PC-3 (cell line): ENCODE results near the gene SLC9A9. TPM values are rescaled to one million over a fixed set of nuclear protein-coding genes. Genes with fewer than 3 reads are reported as not detected.

Experiments used
- ATAC-seq: fragments of 200-7000 bp; cut with Tn5 transposase; 2 replicates; pipeline ENCODE4 v1.9.1; 2020; ENCODE audit warnings: mild to moderate bottlenecking, moderate library complexity
- BruUV-seq: library from RNA; stranded (reverse); fragments of 400-500 nt; replicated peaks from 2 replicates; lab custom pipeline; 2021; lab: Mats Ljungman, UMichigan
- CTCF ChIA-PET: fragments of 300-600 bp; sonication (Branson Sonifier 250); formaldehyde crosslinking; loops from one replicate; lab custom pipeline; 2022; ENCODE audit warnings: antibody characterized with exemption; lab: Charles Lee
- POLR2A ChIA-PET: fragments of 300-600 bp; sonication (Branson Sonifier 250); formaldehyde crosslinking; loops from one replicate; lab custom pipeline; 2022; ENCODE audit warnings: antibody characterized with exemption; ENCODE audit not compliant: unreplicated experiment; lab: Charles Lee
- DNase-seq: peaks from one replicate; pipeline ENCODE4 v3.0.0-alpha.2; 2015
- H2AFZ ChIP-seq: fragments of 300-600 bp; sonication (generic); 2 replicates; pipeline ENCODE4 v1.6.0; 2016; ENCODE audit warnings: antibody characterized with exemption, low read length
- H3F3A ChIP-seq: fragments of 300-600 bp; sonication (generic); one replicate; pipeline ENCODE4 v1.6.0; 2017; ENCODE audit warnings: antibody characterized with exemption, low read length, control low read depth, mild to moderate bottlenecking; ENCODE audit not compliant: unreplicated experiment
- H3K27ac ChIP-seq: fragments of 300-600 bp; sonication (generic); 2 replicates; pipeline ENCODE4 v1.5.1; 2016; ENCODE audit warnings: mild to moderate bottlenecking, low read length
- H3K27me3 ChIP-seq: fragments of 300-600 bp; sonication (generic); 2 replicates; pipeline ENCODE4 v1.6.1; 2016; ENCODE audit warnings: low read length, mixed read lengths
- H3K36me3 ChIP-seq: fragments of 300-600 bp; sonication (generic); 2 replicates; pipeline ENCODE4 v1.6.1; 2016; ENCODE audit warnings: low read depth, mixed run types, low read length, mixed read lengths
- H3K4me1 ChIP-seq: fragments of 300-600 bp; sonication (generic); 2 replicates; pipeline ENCODE4 v1.5.1; 2016; ENCODE audit warnings: low read length; ENCODE audit not compliant: insufficient read depth
- H3K4me2 ChIP-seq: fragments of 300-600 bp; sonication (generic); 2 replicates; pipeline ENCODE4 v1.6.0; 2016; ENCODE audit warnings: low read length
- H3K4me3 ChIP-seq: fragments of 300-600 bp; sonication (generic); 2 replicates; pipeline ENCODE4 v1.5.1; 2016; ENCODE audit warnings: mild to moderate bottlenecking, low read length, mixed read lengths
- H3K79me2 ChIP-seq: fragments of 300-600 bp; sonication (generic); 2 replicates; pipeline ENCODE4 v1.6.1; 2017; ENCODE audit warnings: low read length, mixed read lengths
- H3K9ac ChIP-seq: fragments of 300-600 bp; sonication (generic); 2 replicates; pipeline ENCODE4 v1.6.0; 2016; ENCODE audit warnings: mild to moderate bottlenecking, low read length
- H3K9me2 ChIP-seq: fragments of 300-600 bp; sonication (generic); replicated peaks from 2 replicates; pipeline ENCODE4 v1.6.1; 2016; ENCODE audit warnings: mixed run types, low read length, mixed read lengths
- H3K9me3 ChIP-seq: fragments of 300-600 bp; sonication (generic); 2 replicates; pipeline ENCODE4 v1.6.1; 2016; ENCODE audit warnings: low read length, mixed read lengths
- H4K20me1 ChIP-seq: fragments of 300-600 bp; sonication (generic); 2 replicates; pipeline ENCODE4 v1.6.1; 2016; ENCODE audit warnings: low read length, mixed read lengths
- CTCF ChIP-seq: fragments of 300-600 bp; sonication (generic); conservative IDR thresholded peaks from 2 replicates; pipeline ENCODE4 v1.5.1; 2017; ENCODE audit warnings: antibody characterized with exemption, low read depth, mild to moderate bottlenecking, low read length
- EZH2 ChIP-seq: fragments of 300-600 bp; sonication (generic); IDR thresholded peaks from one replicate; pipeline ENCODE4 v1.6.1; 2017; ENCODE audit warnings: antibody characterized with exemption, mild to moderate bottlenecking, low read length; ENCODE audit not compliant: unreplicated experiment
- EZH2phosphoT487 ChIP-seq: fragments of 300-600 bp; sonication (generic); IDR thresholded peaks from 2 replicates; pipeline ENCODE4 v1.6.1; 2018; ENCODE audit warnings: mild to moderate bottlenecking, antibody characterized with exemption, low read length, borderline replicate concordance
- intact Hi-C: fragments of 100-400 bp; cut with micrococcal nuclease; formaldehyde crosslinking; loops from 2 replicates; pipeline ENCODE4 v1.9.0; 2023
- total RNA-seq: library from RNA; depleted of rRNA; stranded (reverse); fragments of >200 nt; gene quantifications from 2 replicates; pipeline ENCODE4 v1.2.3, GENCODE V29; 2014

The SLC9A9 gene
- total RNA-seq, 1 experiment from 2014 or later = 0.07 TPM

DNA sequence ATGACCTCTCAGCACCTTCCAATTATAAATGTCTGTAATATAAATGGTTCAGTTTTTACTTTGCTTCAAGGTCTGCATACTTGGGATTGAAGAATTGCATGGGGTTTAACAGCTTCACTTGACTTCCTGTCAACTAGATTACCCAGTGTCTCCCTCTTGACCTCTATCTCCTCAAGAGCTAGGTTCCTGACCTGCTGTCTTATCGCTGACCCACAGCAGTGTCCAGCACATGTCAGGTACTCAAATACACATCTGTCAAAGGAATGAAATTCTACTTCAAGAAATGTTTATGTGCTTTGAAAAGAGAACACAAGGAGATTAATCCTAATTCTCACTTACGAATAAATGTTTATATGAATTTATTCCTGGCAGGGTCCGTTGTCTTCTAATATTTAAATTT lies 284.5 kb downstream of the SLC9A9 start:
- H3K27ac ChIP-seq = no peak overlapping the region
- H3K9me2 ChIP-seq = no peaks in the 10 kb centered on the region
- H3F3A ChIP-seq = no peaks in the 10 kb centered on the region
- intact Hi-C loops = no loop called here
- no peaks in the 10 kb centered on the region for H3K79me2 ChIP-seq
- DNase-seq (no peak), ATAC-seq (no peak)
- ChIA-PET POLR2A (no interaction called here), CTCF (no interaction called here)
- no peak overlapping the region for H3K9ac ChIP-seq
- no peaks in the 10 kb centered on the region for H3K9me3 ChIP-seq
- no peak for TF ChIP-seq CTCF
- no peaks in the 10 kb centered on the region for H4K20me1 ChIP-seq
- no peak overlapping the region for H3K4me2 ChIP-seq
- H3K4me1 ChIP-seq = peaks cover 5% of the 10 kb centered on the region; the same call in 1 of the 2 replicates
- no TSS peak for BruUV-seq
- H2AFZ ChIP-seq = no peak overlapping the region
- no peaks in the 10 kb centered on the region for H3K27me3 ChIP-seq
- H3K4me3 ChIP-seq = no peak overlapping the region
- H3K36me3 ChIP-seq = no peaks in the 10 kb centered on the region

GRCh38 chr3:143562789-143563188 lies 285.5 kb downstream of the SLC9A9 start:
- intact Hi-C loops = no loop called here
- CTCF ChIA-PET = no interaction called here
- no TSS peak for BruUV-seq

GRCh38 chr3:143559296-143559695 lies 289.0 kb downstream of the SLC9A9 start:
- POLR2A ChIA-PET = no interaction called here
- no peaks in the 10 kb centered on the region for H4K20me1 ChIP-seq
- no peaks in the 10 kb centered on the region for H3K36me3 ChIP-seq
- CTCF ChIA-PET = no interaction called here
- BruUV-seq = no TSS peak
- H2AFZ ChIP-seq = no peak overlapping the region
- no peak overlapping the region for H3K4me3 ChIP-seq
- H3K27me3 ChIP-seq = no peaks in the 10 kb centered on the region
- no peak overlapping the region for H3K27ac ChIP-seq
- no peaks in the 10 kb centered on the region for H3K9me2 ChIP-seq
- no peaks in the 10 kb centered on the region for H3K79me2 ChIP-seq
- ATAC-seq (no peak), DNase-seq (no peak)
- no peaks in the 10 kb centered on the region for H3F3A ChIP-seq
- no peaks in the 10 kb centered on the region for H3K4me1 ChIP-seq
- intact Hi-C loops = no loop called here
- H3K4me2 ChIP-seq = no peak overlapping the region
- H3K9ac ChIP-seq = no peak overlapping the region
- no peak for TF ChIP-seq EZH2phosphoT487
- TF ChIP-seq EZH2 = no peak
- TF ChIP-seq CTCF = no peak
- no peaks in the 10 kb centered on the region for H3K9me3 ChIP-seq

More at GRCh38 chr3:143562789-143563188, 285.5 kb downstream of the SLC9A9 start:
- H3K79me2 ChIP-seq = no peaks in the 10 kb centered on the region
- H4K20me1 ChIP-seq = no peaks in the 10 kb centered on the region
- TF ChIP-seq CTCF (no peak), EZH2phosphoT487 (no peak), EZH2 (no peak)
- no peak overlapping the region for H3K4me2 ChIP-seq
- no peak overlapping the region for H2AFZ ChIP-seq
- peaks cover 4% of the 10 kb centered on the region; the same call in 1 of the 2 replicates for H3K4me1 ChIP-seq
- H3K27me3 ChIP-seq = no peaks in the 10 kb centered on the region
- no peak overlapping the region for H3K27ac ChIP-seq
- no peak overlapping the region for H3K4me3 ChIP-seq
- ATAC-seq (no peak), DNase-seq (no peak)
- H3K9ac ChIP-seq = no peak overlapping the region
- H3K9me2 ChIP-seq = no peaks in the 10 kb centered on the region
- no peaks in the 10 kb centered on the region for H3K9me3 ChIP-seq
- H3F3A ChIP-seq = no peaks in the 10 kb centered on the region
- no peaks in the 10 kb centered on the region for H3K36me3 ChIP-seq
- POLR2A ChIA-PET = no interaction called here
